Activated CD8-positive, alpha-beta T cell treated with anti-CD3 and anti-CD28 coated beads, Interleukin-2, amount 10 ng/mL, durations not matched to agents 7 days and 5 days (primary cell): ENCODE results near the gene PTX3. TPM values are rescaled to one million over a fixed set of nuclear protein-coding genes. Genes with fewer than 3 reads are reported as not detected.

Experiments used
- ATAC-seq: fragments of 150-1000 bp; cut with Tn5 transposase; one replicate; pipeline ENCODE4 v1.10.0; 2021; ENCODE audit warnings: moderate library complexity
- CTCF ChIA-PET: fragments of 350-600 bp; sonication (Branson Sonifier 250); formaldehyde crosslinking; loops from one replicate; lab custom pipeline; 2021; ENCODE audit warnings: antibody characterized with exemption; lab: Charles Lee
- POLR2A ChIA-PET: fragments of 350-600 bp; sonication (Branson Sonifier 250); formaldehyde crosslinking; loops from one replicate; lab custom pipeline; 2021; ENCODE audit warnings: antibody characterized with exemption; lab: Charles Lee
- DNase-seq: peaks from one replicate; pipeline ENCODE4 v3.0.0-alpha.2; 2020
- H3K27ac Mint-ChIP-seq: one replicate; pipeline ENCODE4 v1.8.0; 2021; ENCODE audit warnings: mild to moderate bottlenecking, mixed read lengths
- H3K27me3 Mint-ChIP-seq: one replicate; pipeline ENCODE4 v1.8.0; 2021; ENCODE audit warnings: low read depth, mixed read lengths
- H3K36me3 Mint-ChIP-seq: one replicate; pipeline ENCODE4 v1.8.0; 2021; ENCODE audit warnings: low read depth, mixed read lengths
- H3K4me1 Mint-ChIP-seq: one replicate; pipeline ENCODE4 v1.8.0; 2021; ENCODE audit warnings: low read depth, mixed read lengths
- H3K4me3 Mint-ChIP-seq: one replicate; pipeline ENCODE4 v1.8.0; 2021; ENCODE audit warnings: mild to moderate bottlenecking, mixed read lengths
- H3K9me3 Mint-ChIP-seq: one replicate; pipeline ENCODE4 v1.8.0; 2022; ENCODE audit warnings: mixed read lengths; ENCODE audit not compliant: insufficient read depth
- total RNA-seq, 2 experiments: library from RNA; stranded (reverse); gene quantifications; one replicate each; pipeline ENCODE4 v1.2.3, GENCODE V29; 2021

Gene PTX3
- total RNA-seq, 2 experiments from 2014 or later = not detected

DNA sequence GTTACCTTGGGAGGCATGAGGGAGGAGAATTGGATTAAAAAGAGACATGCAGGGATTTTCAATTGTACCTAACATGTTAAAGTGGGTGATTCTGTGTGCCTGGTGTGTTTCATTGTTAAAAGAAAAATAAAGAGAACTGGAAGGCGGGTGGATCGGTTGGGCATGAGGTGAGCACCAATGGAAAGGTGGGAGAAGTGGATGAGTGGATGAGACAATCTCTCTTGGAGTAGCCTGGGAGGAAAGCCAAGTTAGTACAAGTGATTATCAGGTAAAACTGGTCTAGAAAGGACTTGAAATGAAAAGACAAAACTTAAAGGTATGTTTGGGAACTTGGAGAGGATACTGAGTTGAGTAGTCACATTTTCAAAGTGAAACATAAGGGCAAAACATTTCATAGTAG is 54.5 kb downstream of the PTX3 start:
- DNase-seq (no peak), ATAC-seq (no peak)
- ChIA-PET CTCF (no interaction called here), POLR2A (no interaction called here)
- Mint-ChIP-seq H3K4me3 (no peak overlapping the region), H3K27me3 (peaks cover 17% of the 10 kb centered on the region), H3K9me3 (no peaks in the 10 kb centered on the region), H3K4me1 (no peaks in the 10 kb centered on the region), H3K27ac (no peak overlapping the region), H3K36me3 (no peaks in the 10 kb centered on the region)

Other genes with a start within 250 kb of the PTX3 start
- not detected for gene VEPH1, start 66.6 kb downstream of the PTX3 start, total RNA-seq